ENCODE data around the gene NIP7.

GRCh38 chr16:69340095-69340644, 598 bp downstream of the NIP7 start:
- no peak for TF ChIP-seq CTCF (IDR thresholded peaks at IDR 0.05; ENCODE audit: poor library complexity)
- no peak for TF ChIP-seq EZH2 (IDR thresholded peaks at IDR 0.05; ENCODE audit: borderline replicate concordance)
- TF ChIP-seq EZH2phosphoT487 (IDR thresholded peaks at IDR 0.05; ENCODE audit: low read depth, severe bottlenecking, unreplicated experiment): no peak
